ENCODE data around the gene LARP7.

- TF ChIP-seq CTCF (IDR thresholded peaks at IDR 0.05 in 2 of 3, conservative IDR thresholded peaks at IDR 0.05 in 1 of 3; ENCODE audit: borderline replicate concordance in 1 of 3, insufficient read depth in 1 of 3, low read depth in 2 of 3, low read length in 2 of 3) (no peak), POLR2A (IDR thresholded peaks at IDR 0.05; ENCODE audit: borderline replicate concordance, extremely low read depth, insufficient read depth, insufficient read length) (no peak), EZH2 (IDR thresholded peaks at IDR 0.05) (no peak), POLR2AphosphoS5 (IDR thresholded peaks at IDR 0.05; ENCODE audit: low read depth, low read length) (no peak), EGR1 (IDR thresholded peaks at IDR 0.05; ENCODE audit: low read depth) (no peak), ELF1 (IDR thresholded peaks at IDR 0.05; ENCODE audit: borderline replicate concordance, low read depth) (no peak), TCF7L2 (IDR thresholded peaks at IDR 0.05; ENCODE audit: borderline replicate concordance, extremely low read depth, insufficient read depth, insufficient read length) (no peak), REST (IDR thresholded peaks at IDR 0.05; ENCODE audit: low read depth) (no peak), ATF3 (IDR thresholded peaks at IDR 0.05) (no peak), YY1 (IDR thresholded peaks at IDR 0.05; ENCODE audit: extremely low read depth, insufficient replicate concordance, low read depth, low read length) (no peak), RAD21 (IDR thresholded peaks at IDR 0.05; ENCODE audit: low read depth) (no peak)
Observed at GRCh38 chr4:112593438-112594133, 43.4 kb upstream of the LARP7 start.
